GM20000 (cell line): ENCODE data around the gene PLEKHM2.

ENCODE experiments used
- DNase-seq: peaks from one replicate; pipeline ENCODE4 v3.0.0; 2012; ENCODE audit warnings: low spot score
- TF ChIP-seq, protein P1 (sequence below): IDR thresholded peaks from 2 replicates; pipeline ENCODE4 v1.5.1; 2012; ENCODE audit warnings: mild to moderate bottlenecking, control low read depth; ENCODE audit errors: extremely low read depth, missing control alignments

PLEKHM2 gene

DNA sequence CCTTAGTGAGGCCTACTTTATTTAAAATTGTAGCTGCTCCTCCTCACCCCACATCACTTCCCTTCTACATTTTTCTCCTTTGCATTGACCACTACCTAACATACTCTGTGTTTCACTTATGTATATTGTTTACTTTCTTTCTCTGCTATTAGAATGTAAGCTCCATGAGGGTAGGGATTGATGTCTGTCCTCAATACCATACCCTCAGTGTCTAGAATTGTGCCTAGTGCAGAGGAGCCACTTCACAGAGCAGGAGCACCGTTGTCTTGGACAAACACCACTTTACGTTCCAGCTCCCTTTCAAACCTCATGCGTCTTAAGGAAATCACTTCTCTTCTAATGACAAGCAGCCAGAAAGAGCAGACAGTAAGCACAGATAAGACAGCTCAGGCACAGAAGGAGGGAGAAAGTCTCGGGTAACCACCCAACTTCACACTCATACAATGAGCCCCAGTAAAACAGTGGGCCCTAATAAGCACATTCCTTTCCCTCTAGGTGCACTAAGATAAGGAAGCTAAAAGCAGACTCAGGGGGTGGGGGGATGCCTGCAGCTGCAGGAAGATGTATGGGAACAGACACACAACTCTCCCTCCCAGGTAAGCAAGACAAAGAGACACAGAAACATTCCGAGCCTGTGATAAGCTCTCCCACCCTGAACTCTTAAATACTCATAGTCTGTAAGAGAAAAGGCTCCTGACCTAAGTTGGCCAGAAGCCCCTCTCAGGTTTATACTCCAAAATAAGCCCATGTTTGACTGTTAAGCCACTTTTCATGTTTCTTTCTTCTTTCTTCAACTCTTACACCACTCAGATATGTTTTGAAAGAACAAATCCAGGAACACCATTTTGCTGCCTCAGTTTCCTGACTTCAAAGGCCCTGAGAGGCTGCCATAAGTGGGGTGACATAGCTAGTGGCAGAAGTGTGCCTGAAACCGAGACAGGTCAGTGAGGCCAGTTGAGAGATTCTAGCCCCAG lies 7.1 kb upstream of the PLEKHM2 start:
- TF ChIP-seq, protein P1, sequence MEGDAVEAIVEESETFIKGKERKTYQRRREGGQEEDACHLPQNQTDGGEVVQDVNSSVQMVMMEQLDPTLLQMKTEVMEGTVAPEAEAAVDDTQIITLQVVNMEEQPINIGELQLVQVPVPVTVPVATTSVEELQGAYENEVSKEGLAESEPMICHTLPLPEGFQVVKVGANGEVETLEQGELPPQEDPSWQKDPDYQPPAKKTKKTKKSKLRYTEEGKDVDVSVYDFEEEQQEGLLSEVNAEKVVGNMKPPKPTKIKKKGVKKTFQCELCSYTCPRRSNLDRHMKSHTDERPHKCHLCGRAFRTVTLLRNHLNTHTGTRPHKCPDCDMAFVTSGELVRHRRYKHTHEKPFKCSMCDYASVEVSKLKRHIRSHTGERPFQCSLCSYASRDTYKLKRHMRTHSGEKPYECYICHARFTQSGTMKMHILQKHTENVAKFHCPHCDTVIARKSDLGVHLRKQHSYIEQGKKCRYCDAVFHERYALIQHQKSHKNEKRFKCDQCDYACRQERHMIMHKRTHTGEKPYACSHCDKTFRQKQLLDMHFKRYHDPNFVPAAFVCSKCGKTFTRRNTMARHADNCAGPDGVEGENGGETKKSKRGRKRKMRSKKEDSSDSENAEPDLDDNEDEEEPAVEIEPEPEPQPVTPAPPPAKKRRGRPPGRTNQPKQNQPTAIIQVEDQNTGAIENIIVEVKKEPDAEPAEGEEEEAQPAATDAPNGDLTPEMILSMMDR, result no peak
- no peak for DNase-seq

DNA sequence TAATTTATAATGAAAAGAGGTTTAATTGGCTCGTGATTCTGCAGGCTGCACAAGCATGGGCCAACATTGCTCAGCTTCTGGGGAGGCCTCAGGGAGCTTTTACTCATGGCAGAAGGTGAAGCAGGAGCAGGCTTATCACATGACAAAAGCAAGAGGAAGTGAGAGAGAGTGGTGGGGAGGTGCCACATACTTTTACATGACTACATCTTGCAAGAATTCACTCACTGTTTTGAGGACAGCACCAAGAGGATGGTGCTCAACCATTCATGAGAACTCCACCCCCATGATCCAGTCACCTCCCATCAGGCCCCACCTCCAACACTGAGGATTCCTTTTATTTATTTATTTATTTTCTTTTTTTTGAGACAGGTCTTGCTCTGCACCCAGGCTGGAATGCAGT lies 5.5 kb upstream of the PLEKHM2 start:
- no peak for DNase-seq
- TF ChIP-seq, protein P1, result no peak

DNA sequence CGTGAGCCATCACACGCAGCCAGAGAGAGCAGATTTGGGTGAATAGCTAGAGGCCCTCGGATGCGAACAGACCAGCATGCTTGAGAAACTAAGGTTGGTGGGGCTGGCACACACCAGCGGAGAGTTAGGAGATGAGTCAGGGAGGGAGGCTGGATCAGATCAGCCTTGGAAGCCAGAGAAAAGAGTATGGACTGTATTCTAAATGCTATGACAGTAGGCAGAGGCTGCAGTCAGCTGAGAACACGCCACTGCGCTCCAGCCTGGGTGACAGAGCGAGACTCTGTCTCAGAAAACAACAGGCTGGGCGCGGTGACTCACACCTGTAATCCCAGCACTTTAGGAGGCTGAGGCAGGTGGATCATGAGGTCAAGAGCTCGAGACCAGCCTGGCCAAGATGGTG lies 4.0 kb upstream of the PLEKHM2 start:
- no peak for DNase-seq
- TF ChIP-seq, protein P1, result no peak

DNA sequence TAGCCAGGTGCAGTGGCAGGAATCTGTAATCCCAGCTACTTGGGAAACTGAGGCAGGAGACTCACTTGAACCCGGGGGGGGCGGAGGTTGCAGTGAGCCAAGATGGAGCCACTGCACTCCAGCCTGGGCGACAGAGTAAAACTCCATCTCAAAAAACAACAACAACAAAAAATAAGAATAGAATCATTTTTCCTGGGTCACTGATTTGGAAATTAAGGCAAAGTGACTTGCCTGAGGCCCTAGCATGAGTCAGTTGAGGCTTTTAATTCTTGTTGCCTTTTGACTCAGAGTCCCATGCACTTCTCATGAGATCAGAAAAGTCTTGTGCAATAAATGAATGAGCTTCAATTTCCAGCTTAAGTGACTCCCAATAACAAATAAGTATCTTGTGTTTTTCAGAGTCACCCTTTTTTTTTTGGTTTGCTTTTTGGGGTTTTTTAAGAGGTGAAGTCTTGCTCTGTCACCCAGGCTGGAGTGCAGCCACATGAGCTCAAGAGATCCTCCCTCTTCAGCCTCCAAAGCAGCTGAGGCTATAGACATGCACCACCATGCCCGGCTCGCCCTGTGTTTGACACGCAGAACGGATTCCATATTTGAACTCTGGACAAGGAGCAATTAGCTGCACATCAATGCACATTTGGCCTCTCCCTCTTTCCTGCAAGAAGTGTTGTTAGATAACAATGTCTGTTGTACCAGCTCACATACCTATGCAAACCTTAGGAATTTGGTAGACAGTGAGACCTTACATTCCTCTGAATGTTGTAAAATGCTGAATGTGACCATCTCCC lies 3.4 kb upstream of the PLEKHM2 start:
- TF ChIP-seq, protein P1, result no peak
- DNase-seq, result no peak

DNA sequence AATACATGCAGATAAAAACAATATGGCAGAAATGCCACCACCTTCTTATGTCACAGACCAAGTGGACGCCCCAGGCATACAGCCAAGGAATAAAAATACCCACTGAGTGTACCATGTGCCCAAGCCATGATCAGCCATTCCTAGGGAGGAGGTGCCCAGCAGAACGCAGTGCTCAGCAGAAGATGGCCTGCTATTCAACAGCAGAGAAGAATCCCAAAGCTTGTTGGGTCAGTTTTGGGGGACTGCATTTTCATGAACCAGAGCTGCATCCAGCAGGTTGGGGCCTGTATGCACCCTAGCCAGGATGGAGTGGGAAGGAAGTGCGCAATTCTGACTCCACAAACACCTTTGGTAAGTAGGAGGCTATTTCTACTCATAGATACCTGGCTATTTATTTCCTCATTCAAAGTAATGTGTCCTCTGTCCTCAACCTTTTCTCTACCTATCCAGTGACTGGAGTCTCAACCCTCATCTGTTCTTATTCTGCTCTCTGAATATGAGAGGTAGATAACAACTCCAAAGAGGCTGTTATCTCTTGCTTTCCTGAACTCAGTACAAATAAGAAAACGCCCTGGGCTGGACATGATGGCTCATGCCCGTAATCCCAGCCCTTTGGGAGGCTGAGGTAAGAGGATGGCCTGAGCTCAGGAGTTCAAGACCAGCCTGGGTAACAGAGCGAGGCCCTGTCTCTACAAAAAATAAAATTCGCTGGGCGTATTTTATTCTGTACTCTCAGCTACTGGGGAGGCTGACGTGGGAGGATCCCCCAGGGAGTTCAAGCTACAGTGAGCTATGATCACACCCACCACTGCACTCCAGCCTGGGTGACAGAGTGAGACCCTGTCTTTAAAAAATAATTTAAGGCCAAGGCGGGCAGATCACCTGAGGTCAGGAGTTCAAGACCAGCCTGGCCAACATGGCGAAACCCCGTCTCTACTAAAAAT lies 2.5 kb upstream of the PLEKHM2 start:
- no peak for DNase-seq
- TF ChIP-seq, protein P1, result no peak

DNA sequence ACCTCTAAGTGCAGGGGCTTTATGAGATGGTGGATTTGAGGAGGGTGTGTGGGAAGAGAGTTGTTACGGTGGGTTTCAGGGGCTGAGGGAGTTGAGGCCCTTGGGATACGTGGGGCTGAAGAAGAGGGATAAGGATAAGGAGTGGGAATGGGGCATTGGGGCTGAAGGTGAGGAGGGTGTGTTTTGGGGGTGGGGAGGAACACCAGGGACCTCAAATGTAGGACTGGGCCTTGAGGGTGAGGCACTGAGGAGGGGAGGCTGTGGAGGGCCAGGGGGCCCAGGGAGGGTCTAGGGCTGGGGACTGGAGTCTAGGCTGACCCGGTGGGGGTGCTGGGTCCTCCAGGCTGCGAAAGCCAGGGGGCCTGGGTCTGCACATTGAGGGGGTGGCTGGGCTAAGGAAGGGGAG lies 1.2 kb upstream of the PLEKHM2 start:
- TF ChIP-seq, protein P1, result no peak
- DNase-seq, result no peak
